SK-N-SH (cell line): ENCODE data around the gene ZSCAN12.

Experiments used
- EZH2phosphoT487 ChIP-seq: fragments of 200-600 bp; sonication (generic); IDR thresholded peaks from 2 replicates; pipeline ENCODE4 v1.6.1; 2017; ENCODE audit warnings: low read depth, mixed run types, mild to moderate bottlenecking, antibody characterized with exemption, moderate library complexity, borderline replicate concordance
- FOXM1 ChIP-seq: IDR thresholded peaks from 2 replicates; pipeline ENCODE4 v1.4.0; 2012; ENCODE audit warnings: low read depth, mild to moderate bottlenecking
- GABPA ChIP-seq: IDR thresholded peaks from 2 replicates; pipeline ENCODE4 v1.4.0; 2012; ENCODE audit warnings: low read depth, mild to moderate bottlenecking
- MEF2A ChIP-seq: IDR thresholded peaks from 2 replicates; pipeline ENCODE4 v1.4.0; 2012; ENCODE audit warnings: low read depth, borderline replicate concordance
- NFIC ChIP-seq: IDR thresholded peaks from 2 replicates; pipeline ENCODE4 v1.4.0; 2012; ENCODE audit warnings: borderline replicate concordance
- RAD21 ChIP-seq: IDR thresholded peaks from 2 replicates; pipeline ENCODE4 v1.6.1; 2012; ENCODE audit warnings: mild to moderate bottlenecking, low read length
- RCOR1 ChIP-seq: fragments of 150-350 bp; IDR thresholded peaks from 2 replicates; pipeline ENCODE4 v1.6.1; 2017; ENCODE audit warnings: antibody characterized with exemption, low read length
- RFX5 ChIP-seq: IDR thresholded peaks from 2 replicates; pipeline ENCODE4 v1.6.1; 2012; ENCODE audit warnings: mild to moderate bottlenecking, improper control_type of control experiment, low read length
- SIN3A ChIP-seq: IDR thresholded peaks from 2 replicates; pipeline ENCODE4 v1.6.1; 2012; ENCODE audit warnings: low read depth, mild to moderate bottlenecking, low read length, moderate library complexity, borderline replicate concordance
- TAF1 ChIP-seq: IDR thresholded peaks from 2 replicates; pipeline ENCODE4 v1.6.1; 2012; ENCODE audit warnings: low read depth, mild to moderate bottlenecking, low read length, moderate library complexity, borderline replicate concordance
- TCF12 ChIP-seq: IDR thresholded peaks from 2 replicates; pipeline ENCODE4 v1.4.0; 2012
- TEAD4 ChIP-seq: IDR thresholded peaks from 2 replicates; pipeline ENCODE4 v1.4.0; 2012; ENCODE audit warnings: mild to moderate bottlenecking, borderline replicate concordance; ENCODE audit not compliant: insufficient read depth
- TF ChIP-seq, protein P1 (sequence below): fragments of 200-600 bp; sonication (generic); IDR thresholded peaks from 2 replicates; pipeline ENCODE4 v1.6.1; 2017; ENCODE audit warnings: antibody characterized with exemption, mild to moderate bottlenecking, moderate library complexity
- TF ChIP-seq, protein P2 (sequence below): IDR thresholded peaks from 2 replicates; pipeline ENCODE4; 2012

DNA sequence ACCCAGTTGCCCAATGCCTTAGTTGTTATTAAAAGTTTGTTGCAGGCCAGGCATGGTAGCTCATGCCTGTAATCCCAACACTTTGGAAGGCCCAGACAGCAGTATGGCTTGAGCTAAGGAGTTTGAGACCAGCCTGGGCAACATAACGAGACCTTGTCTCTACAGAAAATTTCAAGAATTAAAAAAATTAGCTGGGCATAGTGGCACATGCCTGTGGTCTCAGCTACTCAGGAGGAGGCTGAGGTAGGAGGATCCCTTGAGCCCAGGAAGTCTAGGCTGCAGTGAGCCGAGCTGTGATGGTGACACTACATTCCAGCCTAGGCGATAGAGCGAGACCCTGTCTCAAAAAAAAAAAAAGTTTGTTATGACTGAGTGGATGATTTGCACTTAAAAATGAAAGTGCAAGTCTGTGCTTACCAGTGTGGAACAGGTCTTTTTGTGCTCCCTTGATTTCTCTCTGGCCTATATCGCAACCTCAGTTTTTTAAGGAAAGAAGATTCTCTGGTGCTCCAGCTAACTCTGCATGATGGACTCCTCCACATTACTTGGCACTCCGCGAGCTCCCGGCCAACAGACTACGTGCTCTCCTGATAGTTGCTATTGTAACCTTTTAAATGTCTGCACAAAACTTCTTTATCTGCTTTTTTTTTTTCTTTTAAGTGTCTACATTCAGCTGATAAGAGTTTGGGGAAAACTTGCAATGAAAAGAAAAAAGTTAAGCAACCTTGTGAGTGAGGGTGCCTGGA is 27.7 kb downstream of the ZSCAN12 start:
- TF ChIP-seq, protein P1, sequence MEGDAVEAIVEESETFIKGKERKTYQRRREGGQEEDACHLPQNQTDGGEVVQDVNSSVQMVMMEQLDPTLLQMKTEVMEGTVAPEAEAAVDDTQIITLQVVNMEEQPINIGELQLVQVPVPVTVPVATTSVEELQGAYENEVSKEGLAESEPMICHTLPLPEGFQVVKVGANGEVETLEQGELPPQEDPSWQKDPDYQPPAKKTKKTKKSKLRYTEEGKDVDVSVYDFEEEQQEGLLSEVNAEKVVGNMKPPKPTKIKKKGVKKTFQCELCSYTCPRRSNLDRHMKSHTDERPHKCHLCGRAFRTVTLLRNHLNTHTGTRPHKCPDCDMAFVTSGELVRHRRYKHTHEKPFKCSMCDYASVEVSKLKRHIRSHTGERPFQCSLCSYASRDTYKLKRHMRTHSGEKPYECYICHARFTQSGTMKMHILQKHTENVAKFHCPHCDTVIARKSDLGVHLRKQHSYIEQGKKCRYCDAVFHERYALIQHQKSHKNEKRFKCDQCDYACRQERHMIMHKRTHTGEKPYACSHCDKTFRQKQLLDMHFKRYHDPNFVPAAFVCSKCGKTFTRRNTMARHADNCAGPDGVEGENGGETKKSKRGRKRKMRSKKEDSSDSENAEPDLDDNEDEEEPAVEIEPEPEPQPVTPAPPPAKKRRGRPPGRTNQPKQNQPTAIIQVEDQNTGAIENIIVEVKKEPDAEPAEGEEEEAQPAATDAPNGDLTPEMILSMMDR, result no peak
- TF ChIP-seq TEAD4 (no peak), TAF1 (no peak), RCOR1 (no peak), RFX5 (no peak), RAD21 (no peak), SIN3A (no peak), EZH2phosphoT487 (no peak), GABPA (no peak), MEF2A (no peak), NFIC (no peak), FOXM1 (no peak), TCF12 (no peak)
- TF ChIP-seq, protein P2, sequence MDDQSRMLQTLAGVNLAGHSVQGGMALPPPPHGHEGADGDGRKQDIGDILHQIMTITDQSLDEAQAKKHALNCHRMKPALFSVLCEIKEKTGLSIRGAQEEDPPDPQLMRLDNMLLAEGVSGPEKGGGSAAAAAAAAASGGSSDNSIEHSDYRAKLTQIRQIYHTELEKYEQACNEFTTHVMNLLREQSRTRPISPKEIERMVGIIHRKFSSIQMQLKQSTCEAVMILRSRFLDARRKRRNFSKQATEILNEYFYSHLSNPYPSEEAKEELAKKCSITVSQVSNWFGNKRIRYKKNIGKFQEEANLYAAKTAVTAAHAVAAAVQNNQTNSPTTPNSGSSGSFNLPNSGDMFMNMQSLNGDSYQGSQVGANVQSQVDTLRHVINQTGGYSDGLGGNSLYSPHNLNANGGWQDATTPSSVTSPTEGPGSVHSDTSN, result no peak
